GM19023 (cell line): ENCODE measurements around the gene LRRK2.
"Not testable (repeated sequence)": the region's sequence is repeated elsewhere in the genome, so short reads cannot be mapped to it uniquely, and the experiment has no call there.

Experiments
- ATAC-seq: cut with Tn5 transposase; IDR thresholded peaks from one replicate; pipeline ENCODE4 v1.9.1; 2021; ENCODE audit warnings: mild to moderate bottlenecking, moderate library complexity; ENCODE audit not compliant: unreplicated experiment

The LRRK2 gene

DNA sequence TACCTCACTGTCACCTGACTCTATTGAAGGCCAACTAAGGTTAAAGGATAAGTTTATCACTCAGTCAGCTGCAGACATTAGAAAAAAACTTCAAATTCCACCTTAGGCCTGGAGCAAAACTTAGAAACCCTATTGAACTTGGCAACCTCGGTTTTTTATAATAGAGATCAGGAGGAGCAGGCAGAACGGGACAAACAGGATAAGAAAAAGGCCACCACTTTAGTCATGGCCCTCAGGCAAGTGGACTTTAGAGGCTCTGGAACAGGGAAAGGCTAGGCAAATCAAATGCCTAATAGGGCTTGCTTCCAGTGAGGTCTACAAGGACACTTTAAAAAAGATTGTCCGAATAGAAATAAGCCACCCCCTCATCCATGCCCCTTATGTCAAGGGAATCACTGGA is 162.5 kb downstream of the LRRK2 start:
- not testable (repeated sequence) for ATAC-seq

DNA sequence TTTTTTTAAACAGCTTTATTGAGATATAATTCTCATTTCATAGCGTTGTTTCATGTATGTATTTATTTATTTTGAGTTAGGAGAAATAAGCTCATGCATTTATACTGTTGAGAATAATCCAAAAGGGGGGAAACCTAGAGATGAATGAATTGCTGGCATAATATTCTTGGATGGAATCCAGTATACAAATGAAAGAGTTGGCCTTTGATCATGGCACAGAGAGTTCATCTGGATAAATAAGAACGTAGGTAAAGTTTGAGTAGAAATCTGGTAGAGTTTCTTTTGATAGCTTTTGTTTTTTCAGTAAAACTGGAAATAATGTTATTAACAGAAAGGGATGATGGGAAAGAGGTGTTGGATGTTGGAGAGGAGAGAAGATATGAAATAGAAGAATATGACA is 166.2 kb downstream of the LRRK2 start:
- ATAC-seq: no peak

DNA sequence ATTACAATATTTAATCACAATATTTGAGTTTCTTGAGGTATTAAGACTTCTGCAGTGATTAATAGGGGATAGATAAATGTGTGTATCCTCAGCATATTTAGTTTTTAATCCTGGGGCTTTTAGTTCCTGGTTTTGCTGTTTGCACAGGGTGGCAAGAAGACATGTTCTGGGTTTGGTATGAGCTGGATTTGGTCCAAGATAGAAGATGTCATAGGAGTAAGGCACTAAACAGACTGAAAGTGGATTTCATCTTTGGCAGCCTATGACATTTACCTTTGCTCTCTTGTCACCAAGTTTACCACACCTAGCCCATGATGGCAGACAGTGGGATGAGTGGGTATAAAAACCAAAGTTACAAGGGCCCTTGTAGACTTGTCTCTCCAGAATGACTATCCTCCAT is 168.2 kb downstream of the LRRK2 start:
- ATAC-seq: no peak

DNA sequence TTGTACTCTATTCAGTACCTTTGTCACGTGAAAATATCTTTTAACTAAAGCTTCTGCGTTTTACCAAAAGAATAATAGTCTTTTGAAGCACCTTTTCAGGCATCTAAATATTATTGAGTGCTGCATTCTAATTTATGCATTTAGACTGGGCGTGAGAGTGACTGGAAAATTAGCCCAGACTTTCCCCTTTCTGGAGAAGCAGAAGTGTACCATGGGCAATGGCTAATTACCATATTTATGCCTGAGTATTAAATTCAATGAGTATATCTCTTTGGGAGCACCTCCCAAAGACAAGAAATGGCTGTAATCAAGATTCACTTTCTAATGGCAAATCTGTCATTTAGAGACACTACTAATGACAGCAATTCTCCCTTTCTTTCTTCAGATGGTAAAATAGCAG is 174.9 kb downstream of the LRRK2 start:
- no peak for ATAC-seq

DNA sequence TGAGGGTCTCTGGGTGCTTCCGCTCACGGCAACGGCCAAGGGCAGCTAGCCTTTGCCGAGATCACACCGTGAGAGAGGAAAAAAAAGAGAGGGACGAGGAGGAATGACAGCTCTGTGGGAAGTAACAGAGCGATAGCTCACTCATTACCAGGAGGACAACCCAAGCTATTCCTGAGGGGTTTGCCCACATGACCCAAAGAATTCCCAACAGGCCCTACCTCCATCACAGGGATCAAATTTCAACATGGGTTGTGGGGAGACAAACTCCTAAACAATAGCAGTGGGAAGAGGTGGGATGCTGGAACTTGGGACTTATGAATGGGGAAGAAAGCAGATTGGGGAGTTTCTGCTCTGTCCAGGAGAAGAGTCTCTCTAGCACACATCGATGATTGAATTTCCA is 180.6 kb downstream of the LRRK2 start:
- no peak for ATAC-seq
